HS-5 (cell line): ENCODE results near the gene ZSCAN20.

ENCODE experiments used
- DNase-seq: peaks from one replicate; pipeline ENCODE4 v3.0.0-alpha.2; 2012; ENCODE audit warnings: low read depth

The ZSCAN20 gene

GRCh38 chr1:33535334-33535733 is 62.9 kb downstream of the ZSCAN20 start:
- no peak for DNase-seq

- DNase-seq: no peak
Observed at GRCh38 chr1:33537885-33538284, 65.4 kb downstream of the ZSCAN20 start.

- DNase-seq: no peak
Observed at GRCh38 chr1:33541966-33542365, 69.5 kb downstream of the ZSCAN20 start.
